RKO (cell line): ENCODE results near the gene ASAP2.

Experiments used
- DNase-seq: peaks from one replicate; pipeline ENCODE4 v3.0.0-alpha.2; 2016; ENCODE audit warnings: low spot score

The ASAP2 gene

GRCh38 chr2:9184361-9184760, 22.3 kb upstream of the ASAP2 start:
- no peak for DNase-seq

- DNase-seq: no peak
These were observed 18.9 kb upstream of the ASAP2 start for GRCh38 chr2:9187620-9188214.

DNA sequence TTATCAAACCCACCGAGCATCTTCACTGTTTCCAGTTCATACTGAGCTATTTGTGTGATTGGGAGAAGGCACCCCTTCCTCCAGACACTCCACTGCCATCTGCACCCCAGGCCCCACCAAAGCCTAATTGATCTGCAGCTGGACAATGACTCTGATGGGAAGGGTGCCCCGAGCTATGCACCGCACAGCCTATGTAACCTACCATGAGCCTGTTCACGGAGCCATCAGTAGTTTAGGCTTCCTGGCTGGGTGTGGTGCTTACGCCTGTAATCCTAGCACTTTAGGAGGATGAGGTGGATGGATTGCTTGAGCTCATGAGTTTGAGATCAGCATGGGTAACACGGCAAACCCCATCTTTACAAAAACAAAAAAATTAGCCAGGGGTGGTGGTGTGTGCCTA, 17.8 kb upstream of the ASAP2 start:
- no peak for DNase-seq

DNA sequence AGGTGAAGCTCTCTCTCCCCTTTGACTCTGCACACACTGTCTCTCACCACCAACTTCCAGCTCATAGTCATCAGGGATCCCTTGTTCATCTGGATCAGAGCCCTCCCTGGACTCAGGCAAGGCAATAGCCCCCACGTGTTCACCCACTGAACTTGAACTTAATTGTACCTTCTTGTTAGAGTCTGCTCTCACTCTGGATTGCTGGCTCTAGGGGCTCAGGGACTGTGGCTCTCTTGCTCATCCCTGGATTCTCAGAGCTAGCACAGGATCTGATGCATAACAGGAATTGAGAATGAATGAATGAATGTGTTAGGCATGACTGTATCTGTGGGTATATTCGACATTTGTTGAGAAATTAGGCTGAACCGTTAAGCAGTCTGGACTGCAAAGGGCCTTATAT, 16.7 kb upstream of the ASAP2 start:
- DNase-seq: no peak

- DNase-seq: no peak
These were observed 15.6 kb upstream of the ASAP2 start for GRCh38 chr2:9191041-9191481.

GRCh38 chr2:9192712-9193111, 13.9 kb upstream of the ASAP2 start:
- DNase-seq: no peak

- DNase-seq: no peak
These were observed 12.3 kb upstream of the ASAP2 start for GRCh38 chr2:9194352-9194751.

- DNase-seq: no peak
These were observed 10.0 kb upstream of the ASAP2 start for GRCh38 chr2:9196637-9197036.

- no peak for DNase-seq
These were observed 8.7 kb upstream of the ASAP2 start for GRCh38 chr2:9197916-9198315.

GRCh38 chr2:9199716-9200632, 6.6 kb upstream of the ASAP2 start:
- DNase-seq: no peak

GRCh38 chr2:9200633-9201015, 6.0 kb upstream of the ASAP2 start:
- no peak for DNase-seq

- DNase-seq: no peak
These were observed 5.3 kb upstream of the ASAP2 start for GRCh38 chr2:9201185-9201891.

- no peak for DNase-seq
These were observed 3.6 kb upstream of the ASAP2 start for GRCh38 chr2:9203006-9203405.

DNA sequence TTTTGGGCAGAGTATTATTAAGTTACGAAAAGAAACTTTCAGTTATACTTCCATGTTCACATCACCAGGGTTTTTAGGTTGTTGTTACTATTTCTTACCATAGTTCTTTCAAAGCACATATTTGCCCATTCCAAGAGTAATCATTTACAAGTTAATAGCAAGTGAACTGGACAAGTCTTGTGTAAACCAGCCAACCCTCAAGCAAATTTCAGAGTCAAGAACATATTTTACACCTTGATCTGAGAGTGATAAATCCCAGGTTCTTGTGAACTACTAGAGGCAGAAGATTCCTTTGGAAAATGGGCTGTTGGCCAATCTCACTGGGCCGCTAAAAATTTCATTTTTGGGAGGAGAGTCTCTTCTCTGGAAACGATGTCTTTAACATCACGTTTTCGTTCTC, 2.7 kb upstream of the ASAP2 start:
- DNase-seq: no peak

- no peak for DNase-seq
These were observed 1.7 kb upstream of the ASAP2 start for GRCh38 chr2:9204939-9205338.

DNA sequence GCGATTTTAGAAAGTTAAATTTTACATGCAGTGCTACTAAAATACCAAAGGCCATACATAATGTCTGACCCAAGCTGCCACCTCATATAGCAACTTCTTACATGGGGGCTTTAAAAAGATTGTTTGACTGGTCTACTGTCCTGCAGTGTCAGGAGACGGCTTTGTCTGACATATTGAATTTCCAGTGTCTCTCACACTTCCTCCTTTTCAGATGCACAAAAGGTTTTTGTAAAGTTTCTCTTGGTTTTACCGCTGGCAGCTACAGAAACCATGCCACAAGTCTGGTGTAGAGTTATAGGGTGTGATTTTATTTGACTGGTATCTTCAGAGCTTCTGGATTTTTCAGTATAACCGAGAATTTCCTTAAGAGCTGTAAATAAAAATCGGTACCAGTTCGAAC, 1.1 kb upstream of the ASAP2 start:
- DNase-seq: peak; percentile 40

DNA sequence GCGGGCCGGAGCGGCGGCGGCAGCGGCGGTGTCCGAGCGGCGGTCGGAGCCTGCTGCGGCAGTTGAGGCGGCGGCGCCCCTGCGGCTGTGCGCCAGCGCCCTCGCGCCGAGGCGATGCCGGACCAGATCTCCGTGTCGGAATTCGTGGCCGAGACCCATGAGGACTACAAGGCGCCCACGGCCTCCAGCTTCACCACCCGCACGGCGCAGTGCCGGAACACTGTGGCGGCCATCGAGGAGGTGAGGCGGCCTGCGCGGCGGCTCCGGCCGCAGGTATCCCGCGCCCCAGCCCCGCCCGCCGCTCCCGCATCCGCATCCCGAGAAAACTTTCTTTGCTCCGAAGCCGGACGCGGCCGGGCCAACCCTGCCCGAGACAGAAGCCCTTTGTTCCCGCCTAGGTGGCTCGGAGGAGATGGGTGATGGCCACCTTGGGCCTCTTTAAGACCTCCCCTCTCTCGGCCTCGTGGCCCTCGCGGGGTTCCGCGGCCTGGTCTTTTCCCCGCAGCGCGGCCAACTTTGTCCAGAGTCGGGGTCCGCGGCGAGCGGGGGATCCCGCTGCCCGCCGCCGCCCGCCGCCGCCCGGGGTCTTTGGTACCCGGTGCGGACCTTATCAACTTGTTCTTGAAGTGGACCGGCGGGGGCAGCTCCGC, 504 bp downstream of the ASAP2 start:
- peak; percentile 29 for DNase-seq

DNA sequence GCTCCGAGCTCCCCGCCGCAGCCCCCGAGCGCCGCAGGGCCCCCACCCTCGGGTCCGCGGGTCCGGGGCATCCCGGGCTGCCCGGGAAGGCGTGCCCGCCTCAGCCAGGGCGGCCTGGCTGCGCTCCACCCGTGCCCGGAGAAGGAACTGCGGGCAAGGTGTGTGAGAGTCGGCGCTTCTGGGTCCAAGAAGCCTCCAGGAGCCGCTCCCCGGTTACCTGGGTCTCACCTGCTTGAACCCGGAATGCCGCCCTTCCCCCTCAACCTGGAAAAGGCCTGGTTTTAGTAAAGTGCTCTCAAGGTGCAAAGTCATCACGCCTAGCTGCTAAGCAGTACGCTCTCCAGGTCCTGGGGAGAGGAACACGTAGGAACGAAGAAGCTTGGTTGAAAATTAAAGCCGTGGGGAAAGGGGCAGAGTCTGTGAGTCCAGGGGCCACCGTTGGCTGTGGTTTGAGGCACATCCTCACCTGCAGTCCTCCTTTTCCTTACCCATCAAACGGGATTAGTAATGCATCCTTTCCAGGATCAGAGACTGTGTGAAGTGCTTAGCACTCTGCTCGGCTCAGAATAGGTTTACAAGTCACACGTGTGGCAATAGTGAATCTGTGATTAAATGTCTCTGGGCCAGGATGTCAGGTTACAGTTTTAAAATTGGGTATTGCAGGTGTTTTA, 1.2 kb downstream of the ASAP2 start:
- DNase-seq: peak; percentile 66

GRCh38 chr2:9208875-9209274, 2.3 kb downstream of the ASAP2 start:
- DNase-seq: peak; percentile 45

- DNase-seq: no peak
These were observed 3.4 kb downstream of the ASAP2 start for GRCh38 chr2:9210030-9210429.

DNA sequence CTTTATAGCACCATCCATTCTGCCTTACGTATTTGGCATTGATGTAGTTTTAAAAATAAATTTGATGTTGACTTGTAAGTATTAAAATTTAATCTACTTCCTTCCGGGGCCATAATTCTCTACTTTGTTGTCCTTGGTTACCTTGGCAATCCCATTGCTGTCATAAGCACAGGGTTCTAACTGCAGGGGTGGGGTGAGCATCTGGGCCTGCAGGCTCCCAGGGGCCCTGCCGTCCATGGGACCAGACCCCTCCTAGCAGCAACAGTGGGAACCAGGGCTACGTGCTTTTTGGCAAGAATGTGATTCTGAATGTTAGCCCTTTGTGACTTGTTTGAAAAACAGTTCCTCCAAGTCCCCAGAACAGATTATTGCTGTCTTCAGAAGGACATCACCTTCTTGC, 4.9 kb downstream of the ASAP2 start:
- DNase-seq: no peak
